HG02970 (cell line): ENCODE data around the gene LILRA2.
"Not testable (repeated sequence)": the region's sequence is repeated elsewhere in the genome, so short reads cannot be mapped to it uniquely, and the experiment has no call there.

Experiments
- ATAC-seq: cut with Tn5 transposase; IDR thresholded peaks from one replicate; pipeline ENCODE4 v1.9.1; 2021; ENCODE audit warnings: mild to moderate bottlenecking, moderate library complexity, moderate number of reproducible peaks; ENCODE audit not compliant: unreplicated experiment, low FRiP score

The LILRA2 gene

GRCh38 chr19:54570316-54570715 is 3.3 kb upstream of the LILRA2 start:
- no peak for ATAC-seq

- not testable (repeated sequence) for ATAC-seq
Measured at GRCh38 chr19:54571715-54572615, 1.6 kb upstream of the LILRA2 start.

GRCh38 chr19:54572696-54573311 is 786 bp upstream of the LILRA2 start:
- no peak for ATAC-seq

GRCh38 chr19:54574051-54574450 is 461 bp downstream of the LILRA2 start:
- no peak for ATAC-seq

- no peak for ATAC-seq
Measured at GRCh38 chr19:54574527-54575056, 1.0 kb downstream of the LILRA2 start.

DNA sequence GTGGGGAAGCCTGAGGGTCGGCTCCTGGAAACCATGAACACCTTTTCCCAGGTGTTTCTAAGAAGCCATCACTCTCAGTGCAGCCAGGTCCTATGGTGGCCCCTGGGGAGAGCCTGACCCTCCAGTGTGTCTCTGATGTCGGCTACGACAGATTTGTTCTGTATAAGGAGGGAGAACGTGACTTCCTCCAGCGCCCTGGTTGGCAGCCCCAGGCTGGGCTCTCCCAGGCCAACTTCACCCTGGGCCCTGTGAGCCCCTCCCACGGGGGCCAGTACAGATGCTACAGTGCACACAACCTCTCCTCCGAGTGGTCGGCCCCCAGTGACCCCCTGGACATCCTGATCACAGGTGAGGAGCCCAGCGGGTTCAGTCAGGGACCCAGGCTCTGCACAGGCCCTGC is 1.6 kb downstream of the LILRA2 start:
- not testable (repeated sequence) for ATAC-seq

GRCh38 chr19:54576411-54576976 is 2.9 kb downstream of the LILRA2 start:
- no peak for ATAC-seq

- ATAC-seq = no peak
Measured at GRCh38 chr19:54577334-54577733, 3.7 kb downstream of the LILRA2 start.

DNA sequence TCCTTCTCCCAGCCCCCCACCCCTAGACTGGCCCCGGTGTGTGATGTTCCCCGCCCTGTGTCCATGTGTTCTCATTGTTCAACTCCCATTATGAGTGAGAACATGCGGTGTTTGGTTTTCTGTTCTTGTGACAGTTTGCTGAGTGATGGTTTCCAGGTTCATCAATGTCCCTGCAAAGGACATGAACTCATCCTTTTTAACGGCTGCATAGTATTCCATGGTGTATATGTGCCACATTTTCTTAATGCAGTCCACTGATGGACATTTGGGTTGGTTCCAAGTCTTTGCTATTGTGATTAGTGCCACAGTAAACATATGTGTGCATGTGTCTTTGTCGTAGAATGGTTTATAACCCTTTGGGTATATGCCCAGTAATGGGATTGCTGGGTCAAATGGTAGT is 4.7 kb downstream of the LILRA2 start:
- not testable (repeated sequence) for ATAC-seq

- no peak for ATAC-seq
Measured at GRCh38 chr19:54586397-54586796, 12.8 kb downstream of the LILRA2 start.

DNA sequence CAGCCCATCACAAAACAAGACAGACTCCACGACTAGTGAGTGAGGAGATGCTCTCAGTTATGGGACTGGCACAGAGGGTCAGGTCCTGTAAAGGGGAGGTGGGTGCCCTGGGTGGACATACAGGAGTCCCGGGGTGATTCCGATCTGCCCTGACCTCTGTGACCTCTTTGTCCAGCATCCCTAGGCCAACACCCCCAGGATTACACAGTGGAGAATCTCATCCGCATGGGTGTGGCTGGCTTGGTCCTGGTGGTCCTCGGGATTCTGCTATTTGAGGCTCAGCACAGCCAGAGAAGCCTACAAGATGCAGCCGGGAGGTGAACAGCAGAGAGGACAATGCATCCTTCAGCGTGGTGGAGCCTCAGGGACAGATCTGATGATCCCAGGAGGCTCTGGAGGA is 13.4 kb downstream of the LILRA2 start:
- ATAC-seq = no peak

DNA sequence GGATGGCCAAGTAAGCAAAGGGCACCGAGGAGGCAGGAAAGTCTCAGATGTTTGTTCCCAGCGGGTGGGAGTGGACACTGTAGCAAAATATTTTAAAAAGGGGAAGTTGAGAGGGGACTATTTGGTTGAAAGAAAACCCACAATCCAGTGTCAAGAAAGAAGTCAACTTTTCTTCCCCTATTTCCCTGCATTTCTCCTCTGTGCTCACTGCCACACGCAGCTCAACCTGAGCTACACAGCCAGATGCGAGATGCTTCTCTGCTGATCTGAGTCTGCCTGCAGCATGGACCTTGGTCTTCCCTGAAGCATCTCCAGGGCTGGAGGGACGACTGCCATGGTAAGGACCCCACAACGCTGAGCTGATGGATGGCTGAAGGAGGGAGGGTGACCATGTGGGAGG is 19.9 kb downstream of the LILRA2 start, which contains the start of gene LILRA1:
LILRA1 (plus strand) TSS at position 188 of the 400 bp plus-strand sequence. CDS start 613 bp downstream, outside the sequence.
- not testable (repeated sequence) for ATAC-seq

DNA sequence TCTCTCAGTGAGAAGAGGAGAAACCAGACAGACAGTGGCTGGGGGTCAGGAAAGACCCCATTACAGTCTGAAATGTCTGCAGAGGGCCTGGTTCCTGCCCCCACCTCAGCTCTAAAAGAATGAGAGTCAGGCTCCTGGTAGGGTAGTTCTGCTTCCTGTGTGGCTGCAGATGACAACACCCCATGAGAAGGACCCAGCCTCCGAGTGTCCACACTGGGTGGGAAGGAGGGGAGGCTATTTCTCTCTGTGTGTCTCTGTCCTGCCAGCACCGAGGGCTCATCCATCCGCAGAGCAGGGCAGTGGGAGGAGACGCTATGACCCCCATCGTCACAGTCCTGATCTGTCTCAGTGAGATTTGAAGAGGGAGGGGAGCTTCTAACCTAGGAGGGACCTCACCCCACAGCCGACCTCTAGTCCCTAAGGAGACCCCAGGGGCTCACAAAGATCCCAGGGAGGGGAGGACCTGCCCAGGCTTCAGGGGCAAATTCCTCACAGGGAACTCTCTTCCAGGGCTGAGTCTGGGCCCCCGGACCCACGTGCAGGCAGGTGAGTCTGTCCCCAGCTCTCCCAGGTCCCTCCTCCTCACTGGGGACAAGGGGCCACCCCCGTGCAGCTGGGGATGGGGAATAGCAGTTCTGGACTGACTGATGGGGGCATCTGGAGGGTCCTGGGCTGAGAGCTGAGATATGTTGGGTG is 20.5 kb downstream of the LILRA2 start:
- ATAC-seq = not testable (repeated sequence)

- no peak for ATAC-seq
Measured at GRCh38 chr19:54594737-54595136, 21.1 kb downstream of the LILRA2 start.

- not testable (repeated sequence) for ATAC-seq
Measured at GRCh38 chr19:54595680-54596436, 22.3 kb downstream of the LILRA2 start.

DNA sequence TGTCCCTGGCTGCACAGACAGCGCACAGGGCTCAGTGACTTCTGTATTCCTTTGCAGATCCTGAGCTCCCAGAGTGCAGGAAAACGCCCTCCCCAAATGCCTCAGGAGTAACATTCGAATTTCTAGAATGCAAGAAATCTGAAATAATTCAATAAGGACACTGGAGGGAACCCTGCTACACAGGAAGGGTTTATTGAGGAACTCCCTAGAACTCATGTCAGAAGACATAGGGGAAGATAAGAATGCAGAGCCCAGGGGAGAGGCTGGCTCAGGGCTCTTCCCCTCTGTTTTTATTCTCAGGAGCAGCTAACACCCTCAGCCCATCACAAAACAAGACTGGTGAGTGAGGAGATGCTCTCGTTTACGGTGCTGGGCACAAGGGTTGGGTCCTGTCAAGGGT is 26.6 kb downstream of the LILRA2 start:
- no peak for ATAC-seq

- no peak for ATAC-seq
Measured at GRCh38 chr19:54606230-54606629, 32.6 kb downstream of the LILRA2 start.

GRCh38 chr19:54606891-54607784 is 33.5 kb downstream of the LILRA2 start:
- ATAC-seq = peak; percentile 52

DNA sequence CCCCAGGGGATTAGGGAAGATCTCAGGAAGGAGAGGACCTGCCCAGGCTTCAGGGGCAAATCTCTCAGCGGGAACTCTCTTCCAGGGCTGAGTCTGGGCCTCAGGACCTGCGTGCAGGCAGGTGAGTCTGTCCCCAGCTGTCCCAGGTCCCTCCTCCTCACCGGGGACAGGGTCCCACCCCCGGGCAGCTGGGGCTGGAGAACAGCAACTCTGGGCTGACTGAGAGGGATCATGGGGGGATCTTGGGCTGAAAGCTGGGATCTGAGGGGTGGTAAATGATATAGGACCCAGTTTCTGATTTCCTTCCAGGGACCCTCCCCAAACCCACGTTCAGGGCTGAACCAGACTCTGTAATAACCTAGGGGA is 34.2 kb downstream of the LILRA2 start:
- no peak for ATAC-seq
